Measurements from ENCODE around the gene PROSER2.

Gene PROSER2

GRCh38 chr10:11877591-11877905, 54.4 kb downstream of the PROSER2 start:
- Mint-ChIP-seq H3K4me3 (no peak overlapping the region), H3K9me3 (no peaks in the 10 kb centered on the region), H3K27me3 (ENCODE audit: low read depth) (peaks cover 3% of the 10 kb centered on the region), H3K36me3 (ENCODE audit: low read depth) (no peaks in the 10 kb centered on the region), H3K4me1 (peaks cover 29% of the 10 kb centered on the region), H3K27ac (no peak overlapping the region)
- no peak for TF ChIP-seq CTCF (IDR thresholded peaks at IDR 0.05; ENCODE audit: unreplicated experiment in 3 of 3)

GRCh38 chr10:11878776-11879175, 55.6 kb downstream of the PROSER2 start:
- Mint-ChIP-seq H3K4me1 (peaks cover 23% of the 10 kb centered on the region), H3K36me3 (ENCODE audit: low read depth) (no peaks in the 10 kb centered on the region), H3K9me3 (no peaks in the 10 kb centered on the region), H3K27me3 (ENCODE audit: low read depth) (peaks cover 3% of the 10 kb centered on the region), H3K4me3 (no peak overlapping the region), H3K27ac (no peak overlapping the region)
- no peak for TF ChIP-seq CTCF (IDR thresholded peaks at IDR 0.05; ENCODE audit: unreplicated experiment in 3 of 3)

- H3K27ac Mint-ChIP-seq: no peak overlapping the region
- peaks cover 3% of the 10 kb centered on the region for H3K27me3 Mint-ChIP-seq (ENCODE audit: low read depth)
- H3K9me3 Mint-ChIP-seq: no peaks in the 10 kb centered on the region
- no peak for TF ChIP-seq CTCF (IDR thresholded peaks at IDR 0.05; ENCODE audit: unreplicated experiment in 3 of 3)
- peaks cover 20% of the 10 kb centered on the region for H3K4me1 Mint-ChIP-seq
- H3K4me3 Mint-ChIP-seq: no peak overlapping the region
- no peaks in the 10 kb centered on the region for H3K36me3 Mint-ChIP-seq (ENCODE audit: low read depth)
Measured at GRCh38 chr10:11879387-11880094, 56.4 kb downstream of the PROSER2 start.

GRCh38 chr10:11880151-11881029, 57.2 kb downstream of the PROSER2 start:
- Mint-ChIP-seq H3K27ac (peak overlapping the region in 1 of 3 experiments; percentile 39), H3K4me1 (peaks cover 11% of the 10 kb centered on the region), H3K27me3 (ENCODE audit: low read depth) (peaks cover 3% of the 10 kb centered on the region), H3K4me3 (no peak overlapping the region), H3K9me3 (no peaks in the 10 kb centered on the region), H3K36me3 (ENCODE audit: low read depth) (no peaks in the 10 kb centered on the region)
- TF ChIP-seq CTCF (IDR thresholded peaks at IDR 0.05; ENCODE audit: unreplicated experiment in 3 of 3): no peak

- peaks cover 5% of the 10 kb centered on the region for H3K4me1 Mint-ChIP-seq
- no peak for TF ChIP-seq CTCF (IDR thresholded peaks at IDR 0.05; ENCODE audit: unreplicated experiment in 3 of 3)
- no peaks in the 10 kb centered on the region for H3K36me3 Mint-ChIP-seq (ENCODE audit: low read depth)
- H3K27me3 Mint-ChIP-seq (ENCODE audit: low read depth): peaks cover 3% of the 10 kb centered on the region
- no peak overlapping the region for H3K4me3 Mint-ChIP-seq
- H3K9me3 Mint-ChIP-seq: no peaks in the 10 kb centered on the region
- H3K27ac Mint-ChIP-seq: peak overlapping the region in 1 of 3 experiments; percentile 39
Measured at GRCh38 chr10:11881030-11881476, 57.9 kb downstream of the PROSER2 start.

Data from nephron (organoid).